GM18909 (cell line): ENCODE results near the gene YIPF5.

Experiments used
- ATAC-seq: cut with Tn5 transposase; IDR thresholded peaks from one replicate; pipeline ENCODE4 v1.9.1; 2021; ENCODE audit warnings: mild to moderate bottlenecking; ENCODE audit not compliant: unreplicated experiment, poor library complexity

Gene YIPF5

DNA sequence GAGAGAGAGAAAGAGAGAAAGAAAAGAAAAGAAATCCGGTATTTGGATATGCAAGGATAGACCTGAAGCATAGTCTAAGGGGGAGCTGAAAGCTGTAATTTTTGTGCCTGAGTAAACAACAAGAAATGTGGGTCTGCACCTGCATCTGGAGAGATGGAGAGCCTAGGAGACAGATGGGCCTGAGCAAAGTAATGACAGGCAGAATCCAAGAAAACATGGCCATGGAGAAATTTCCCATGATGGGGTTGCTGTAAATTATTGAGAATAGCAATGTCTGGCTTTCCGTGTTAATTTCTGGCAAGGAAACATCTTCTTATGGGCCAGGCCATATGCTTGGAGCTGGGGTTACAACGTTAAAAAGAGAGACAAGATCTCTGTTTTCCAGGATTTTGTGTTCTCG lies 40.2 kb downstream of the YIPF5 start:
- no peak for ATAC-seq

DNA sequence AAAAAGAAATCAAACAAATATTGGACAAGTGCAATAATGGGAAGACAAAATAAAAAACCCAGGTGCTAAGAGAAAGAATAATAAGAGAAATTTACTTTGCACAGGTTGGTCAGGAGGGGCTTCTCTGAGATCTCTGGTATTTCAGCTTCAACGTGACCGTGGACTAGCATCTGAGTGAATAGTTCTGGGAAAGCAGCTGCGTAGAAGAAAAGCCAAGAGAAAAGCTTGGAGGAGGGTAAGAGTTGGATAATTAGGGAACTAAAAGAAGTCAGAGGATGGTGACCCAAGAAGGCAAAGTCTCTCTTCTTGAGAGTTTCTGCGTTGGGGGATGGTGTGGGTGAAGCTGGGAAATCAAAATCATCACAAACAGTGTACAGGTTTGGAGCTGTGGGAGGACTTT lies 41.6 kb downstream of the YIPF5 start:
- no peak for ATAC-seq

DNA sequence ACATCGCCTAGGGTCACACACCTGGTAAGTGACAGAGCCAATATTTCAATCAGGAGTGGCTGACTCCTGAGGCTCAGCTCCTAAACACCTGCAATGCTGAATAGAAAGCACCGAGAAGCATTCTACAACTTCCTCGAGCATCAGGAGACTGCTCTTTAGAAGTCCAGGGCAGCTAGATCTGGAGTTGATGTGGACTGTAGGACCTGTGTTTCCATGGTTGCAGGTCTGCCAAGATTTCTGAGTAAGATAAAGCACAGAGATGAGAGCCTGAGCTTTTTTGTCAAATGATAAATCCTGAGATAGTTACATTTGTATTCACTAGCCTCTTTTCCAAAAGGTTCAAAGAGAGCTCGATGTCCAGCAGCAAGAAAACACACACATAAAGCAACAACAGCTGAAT lies 43.8 kb downstream of the YIPF5 start:
- no peak for ATAC-seq

GRCh38 chr5:144125163-144125726 lies 45.2 kb downstream of the YIPF5 start:
- ATAC-seq, result no peak

- ATAC-seq, result no peak
Measured at GRCh38 chr5:144122641-144123040, 47.8 kb downstream of the YIPF5 start.

DNA sequence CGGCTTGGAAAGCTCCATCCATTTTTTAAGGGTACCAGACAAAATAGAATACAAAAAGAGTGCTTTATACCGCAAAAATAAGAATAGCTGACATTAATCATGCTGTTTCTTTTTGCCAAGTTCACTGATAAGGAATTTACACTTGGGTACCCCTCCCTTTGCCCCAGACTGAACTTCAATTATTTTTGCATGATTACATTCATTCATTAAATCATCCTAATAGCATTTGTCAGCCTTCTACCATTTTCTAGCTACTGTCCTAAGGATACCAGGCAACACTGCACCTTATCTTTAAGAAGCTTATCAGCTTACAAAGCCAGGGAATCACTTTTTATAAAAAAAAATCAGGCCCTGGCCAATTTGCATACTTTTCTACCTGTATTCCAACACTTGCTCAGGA lies 48.4 kb downstream of the YIPF5 start:
- ATAC-seq, result no peak

- ATAC-seq, result no peak
Measured at GRCh38 chr5:144121577-144121976, 48.9 kb downstream of the YIPF5 start.

GRCh38 chr5:144120661-144121180 lies 49.7 kb downstream of the YIPF5 start:
- ATAC-seq, result no peak

DNA sequence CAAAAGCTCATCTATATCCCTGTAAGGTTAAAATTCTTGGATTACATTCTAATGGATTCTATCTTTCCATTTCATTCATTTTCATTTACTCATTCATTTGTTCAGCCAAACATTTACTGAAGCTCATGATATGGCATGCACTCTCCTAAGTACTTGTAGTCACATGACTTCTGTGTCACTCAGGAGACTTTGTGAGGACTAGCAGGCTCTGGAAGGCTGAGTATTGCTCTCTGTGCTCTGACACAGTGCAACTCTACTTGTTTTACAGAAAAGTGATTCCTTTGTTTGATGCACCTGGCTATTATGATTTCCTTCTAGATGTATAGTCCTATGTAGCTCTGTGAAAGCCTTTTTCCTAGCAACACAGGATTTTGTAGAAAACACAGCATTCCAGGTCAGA lies 53.0 kb downstream of the YIPF5 start:
- ATAC-seq, result no peak

DNA sequence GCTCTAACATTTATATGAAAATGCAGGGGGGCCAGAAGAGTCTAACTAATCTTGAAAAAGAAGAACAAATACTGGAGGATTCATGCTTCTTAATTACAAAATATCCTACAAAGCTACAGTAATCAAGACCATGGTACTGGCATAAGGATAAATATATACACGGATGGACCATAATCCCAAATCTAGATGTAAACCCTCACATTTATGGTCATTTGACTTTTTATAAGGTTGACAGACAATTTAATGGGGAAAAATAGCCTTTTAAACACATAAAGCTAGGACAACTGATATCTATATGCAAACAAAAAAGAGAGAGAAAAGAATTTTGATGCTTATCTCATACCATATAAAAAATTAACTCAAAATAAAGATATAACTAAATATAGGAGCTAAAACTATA lies 55.9 kb downstream of the YIPF5 start:
- no peak for ATAC-seq
